HG02981 (cell line): ENCODE measurements around the gene LBX1.

Experiments used
- ATAC-seq: cut with Tn5 transposase; IDR thresholded peaks from one replicate; pipeline ENCODE4 v1.9.1; 2021; ENCODE audit warnings: mild to moderate bottlenecking, moderate library complexity; ENCODE audit not compliant: unreplicated experiment

LBX1 gene

GRCh38 chr10:101244321-101245050, 15.2 kb upstream of the LBX1 start:
- no peak for ATAC-seq

- ATAC-seq: no peak
Observed at GRCh38 chr10:101241840-101242707, 12.8 kb upstream of the LBX1 start.

GRCh38 chr10:101238732-101239105, 9.5 kb upstream of the LBX1 start:
- ATAC-seq: no peak

- ATAC-seq: no peak
Observed at GRCh38 chr10:101237982-101238731, 8.9 kb upstream of the LBX1 start.

GRCh38 chr10:101237081-101237981, 8.1 kb upstream of the LBX1 start:
- no peak for ATAC-seq

GRCh38 chr10:101236376-101237080, 7.3 kb upstream of the LBX1 start:
- no peak for ATAC-seq

GRCh38 chr10:101235766-101236165, 6.5 kb upstream of the LBX1 start:
- no peak for ATAC-seq

GRCh38 chr10:101234333-101234732, 5.1 kb upstream of the LBX1 start:
- no peak for ATAC-seq

- no peak for ATAC-seq
Observed at GRCh38 chr10:101233863-101234262, 4.6 kb upstream of the LBX1 start.

- ATAC-seq: no peak
Observed at GRCh38 chr10:101233443-101233842, 4.2 kb upstream of the LBX1 start.

- ATAC-seq: no peak
Observed at GRCh38 chr10:101231912-101232689, 2.8 kb upstream of the LBX1 start.

GRCh38 chr10:101231092-101231491, 1.8 kb upstream of the LBX1 start:
- no peak for ATAC-seq

- no peak for ATAC-seq
Observed at GRCh38 chr10:101230183-101230917, 1.1 kb upstream of the LBX1 start.

GRCh38 chr10:101228966-101229265, 347 bp downstream of the LBX1 start:
- ATAC-seq: no peak

GRCh38 chr10:101228153-101228965, 904 bp downstream of the LBX1 start:
- ATAC-seq: no peak

GRCh38 chr10:101227429-101228152, 1.7 kb downstream of the LBX1 start:
- ATAC-seq: no peak
